Thoracic aorta (tissue), 2 donors: ENCODE measurements around the gene NACC1. TPM values are rescaled to one million over a fixed set of nuclear protein-coding genes. Genes with fewer than 3 reads are reported as not detected.

Experiments used
- ATAC-seq: fragments of 150-250 bp; one replicate; pipeline ENCODE4 v1.8.0; 2017; ENCODE audit warnings: low read depth; ENCODE audit not compliant: insufficient number of reproducible peaks, low FRiP score
- DNase-seq: peaks from one replicate; pipeline ENCODE4 v3.0.0-alpha.2; 2020; ENCODE audit warnings: low spot score
- H3K27ac ChIP-seq, 2 donors: fragments of 200-600 bp; sonication (generic); 1 replicate in 1 of 2; 2 replicates in 1 of 2; pipeline ENCODE4 v1.5.1; 2016; ENCODE audit warnings: mild to moderate bottlenecking in 2 of 2, moderate library complexity in 2 of 2
- H3K27me3 ChIP-seq: fragments of 200-600 bp; sonication (generic); replicated peaks from 2 replicates; pipeline ENCODE4 v1.6.0; 2016; ENCODE audit warnings: mild to moderate bottlenecking; ENCODE audit not compliant: insufficient read depth
- H3K36me3 ChIP-seq: fragments of 200-600 bp; sonication (generic); one replicate; pipeline ENCODE4 v1.5.1; 2016
- H3K4me1 ChIP-seq, 2 donors: fragments of 200-600 bp; sonication (generic); 1 replicate in 1 of 2; 2 replicates in 1 of 2; pipeline versions ENCODE4 v1.5.1 to v1.6.0; 2016; ENCODE audit warnings: low read depth in 2 of 2, mild to moderate bottlenecking in 1 of 2; ENCODE audit not compliant: control insufficient read depth in 1 of 2
- H3K4me3 ChIP-seq: fragments of 200-600 bp; sonication (generic); 2 replicates; pipeline ENCODE4 v1.5.1; 2016; ENCODE audit warnings: mild to moderate bottlenecking
- H3K9me3 ChIP-seq: fragments of 200-600 bp; sonication (generic); 2 replicates; pipeline ENCODE4 v1.5.1; 2016
- total RNA-seq, 2 donors: library from RNA; depleted of rRNA; stranded (reverse); fragments of >200 nt; gene quantifications; one replicate each; pipeline versions ENCODE4 v1.1.0 to v1.2.3, GENCODE V29; 2016
- TF ChIP-seq, protein P1 (sequence below): fragments of 200-600 bp; sonication (generic); IDR thresholded peaks from one replicate; pipeline ENCODE4 v1.5.1; 2019; ENCODE audit warnings: antibody characterized with exemption

NACC1 gene
- total RNA-seq, 2 donors from 2014 or later: 27.2 to 28.8 TPM

DNA sequence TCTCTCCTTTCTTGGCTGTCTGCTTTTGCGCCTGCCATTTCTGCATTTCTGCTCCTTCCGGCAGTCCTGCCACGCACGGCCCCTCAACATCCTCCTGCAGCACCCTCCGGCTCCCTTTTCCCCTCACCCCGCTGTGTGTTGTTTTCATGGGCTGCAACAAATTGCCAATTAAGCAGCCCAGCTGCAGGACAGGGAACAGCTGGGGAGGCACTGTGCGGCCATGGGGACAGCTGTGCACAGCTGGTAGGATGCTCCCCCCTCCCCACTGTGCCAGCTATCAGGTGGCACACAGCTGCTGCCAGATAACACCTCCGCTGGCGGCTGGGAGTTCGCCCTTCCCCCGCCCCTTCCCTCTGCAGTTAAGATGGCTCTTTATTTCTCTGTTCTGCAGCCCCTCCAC is 40.8 kb upstream of the NACC1 start:
- TF ChIP-seq, protein P1, sequence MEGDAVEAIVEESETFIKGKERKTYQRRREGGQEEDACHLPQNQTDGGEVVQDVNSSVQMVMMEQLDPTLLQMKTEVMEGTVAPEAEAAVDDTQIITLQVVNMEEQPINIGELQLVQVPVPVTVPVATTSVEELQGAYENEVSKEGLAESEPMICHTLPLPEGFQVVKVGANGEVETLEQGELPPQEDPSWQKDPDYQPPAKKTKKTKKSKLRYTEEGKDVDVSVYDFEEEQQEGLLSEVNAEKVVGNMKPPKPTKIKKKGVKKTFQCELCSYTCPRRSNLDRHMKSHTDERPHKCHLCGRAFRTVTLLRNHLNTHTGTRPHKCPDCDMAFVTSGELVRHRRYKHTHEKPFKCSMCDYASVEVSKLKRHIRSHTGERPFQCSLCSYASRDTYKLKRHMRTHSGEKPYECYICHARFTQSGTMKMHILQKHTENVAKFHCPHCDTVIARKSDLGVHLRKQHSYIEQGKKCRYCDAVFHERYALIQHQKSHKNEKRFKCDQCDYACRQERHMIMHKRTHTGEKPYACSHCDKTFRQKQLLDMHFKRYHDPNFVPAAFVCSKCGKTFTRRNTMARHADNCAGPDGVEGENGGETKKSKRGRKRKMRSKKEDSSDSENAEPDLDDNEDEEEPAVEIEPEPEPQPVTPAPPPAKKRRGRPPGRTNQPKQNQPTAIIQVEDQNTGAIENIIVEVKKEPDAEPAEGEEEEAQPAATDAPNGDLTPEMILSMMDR: no peak
- no peak overlapping the region for H3K4me3 ChIP-seq
- peak overlapping the region; percentile 88 to 90 for H3K27ac ChIP-seq
- H3K27me3 ChIP-seq: no peaks in the 10 kb centered on the region
- DNase-seq (no peak), ATAC-seq (no peak)
- H3K4me1 ChIP-seq: peaks cover 41 to 87% of the 10 kb centered on the region in 2 donors
- peaks cover 36% of the 10 kb centered on the region for H3K36me3 ChIP-seq
- no peaks in the 10 kb centered on the region for H3K9me3 ChIP-seq

DNA sequence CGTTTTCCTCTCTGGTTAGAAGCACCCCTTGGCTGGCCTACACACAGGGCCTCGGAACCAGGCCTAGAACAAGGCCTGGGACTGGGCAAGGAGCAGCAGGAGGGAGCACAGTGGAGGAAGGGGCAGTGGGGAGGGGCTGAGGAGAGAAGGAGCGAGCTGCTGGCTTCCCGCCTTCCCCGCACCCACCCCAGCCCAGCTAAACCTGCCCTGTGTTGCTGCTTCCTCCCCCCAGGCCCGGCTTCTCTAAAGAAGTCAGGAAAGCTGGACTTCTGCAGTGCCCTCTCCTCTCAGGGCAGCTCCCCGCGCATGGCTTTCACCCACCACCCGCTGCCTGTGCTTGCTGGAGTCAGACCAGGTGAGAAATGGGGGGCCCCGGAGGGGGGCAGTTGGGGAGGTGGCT is 39.7 kb upstream of the NACC1 start:
- ATAC-seq (no peak), DNase-seq (no peak)
- Histone ChIP-seq H3K27ac (peak overlapping the region; percentile 88 to 90), H3K9me3 (no peaks in the 10 kb centered on the region), H3K27me3 (no peaks in the 10 kb centered on the region), H3K4me1 (peaks cover 41 to 90% of the 10 kb centered on the region in 2 donors), H3K36me3 (peaks cover 36% of the 10 kb centered on the region), H3K4me3 (no peak overlapping the region)
- TF ChIP-seq, protein P1: no peak

DNA sequence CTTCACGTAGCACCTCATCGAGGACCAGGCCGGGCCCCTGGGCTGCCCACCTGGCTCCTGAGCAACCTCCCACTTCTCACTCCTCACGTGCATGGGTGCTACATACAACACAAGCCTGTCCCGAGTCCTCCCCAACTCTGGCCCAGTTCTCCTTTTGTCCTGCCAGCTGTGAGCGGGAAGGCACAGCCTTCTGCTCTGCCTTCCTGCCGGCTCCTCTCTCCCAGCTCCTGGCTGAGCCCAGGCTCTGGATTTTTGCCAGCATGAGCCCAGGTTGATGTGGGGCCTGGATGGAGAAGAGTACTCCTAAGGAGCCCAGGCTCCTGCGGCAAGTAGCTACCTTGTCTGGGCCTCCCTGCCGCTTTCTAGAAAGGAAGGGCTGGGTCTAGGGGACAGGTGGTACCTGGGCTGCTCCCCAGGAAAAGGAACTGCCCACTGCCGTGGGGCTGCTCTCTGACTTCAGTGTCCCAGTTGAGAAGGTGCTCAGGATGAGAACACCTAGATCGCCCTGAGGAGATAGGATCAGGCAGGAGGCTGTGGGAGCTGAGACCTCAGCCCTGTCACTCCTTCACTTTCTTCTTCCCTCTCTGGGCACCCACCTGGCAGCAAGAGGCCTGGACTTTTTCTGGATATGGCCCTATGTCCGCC is 39.0 kb upstream of the NACC1 start:
- DNase-seq (no peak), ATAC-seq (no peak)
- Histone ChIP-seq H3K9me3 (no peaks in the 10 kb centered on the region), H3K27me3 (no peaks in the 10 kb centered on the region), H3K36me3 (peaks cover 35% of the 10 kb centered on the region), H3K4me3 (peak overlapping the region; percentile 26), H3K4me1 (peaks cover 41 to 86% of the 10 kb centered on the region in 2 donors), H3K27ac (peak overlapping the region; percentile 88 to 90)
- TF ChIP-seq, protein P1: no peak

DNA sequence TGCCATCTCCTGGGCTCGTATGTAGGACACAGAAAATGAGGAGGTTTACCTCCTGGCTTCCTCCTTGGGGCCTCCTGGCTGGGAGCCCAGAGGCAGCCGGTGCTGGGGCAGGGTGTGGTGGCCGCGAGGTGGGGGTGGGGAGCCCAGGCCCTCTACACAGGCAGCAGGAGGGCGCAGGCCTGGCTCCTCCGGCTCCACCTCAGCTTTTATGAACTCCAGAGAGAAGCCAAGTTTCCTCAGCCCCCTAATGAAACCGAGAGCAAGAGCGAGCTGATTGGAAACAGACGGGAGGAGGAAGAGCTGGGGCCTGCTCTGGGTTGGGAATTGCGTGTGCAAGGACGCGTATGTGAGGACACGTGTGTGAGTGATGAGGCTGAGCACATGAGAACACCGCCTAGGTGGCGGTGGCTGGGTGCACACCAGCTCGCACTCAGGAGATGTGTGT is 38.5 kb upstream of the NACC1 start:
- peaks cover 38% of the 10 kb centered on the region for H3K36me3 ChIP-seq
- TF ChIP-seq, protein P1: no peak
- H3K9me3 ChIP-seq: no peaks in the 10 kb centered on the region
- DNase-seq: no peak
- H3K27me3 ChIP-seq: no peaks in the 10 kb centered on the region
- ATAC-seq: no peak
- peaks cover 41 to 81% of the 10 kb centered on the region in 2 donors for H3K4me1 ChIP-seq
- peak overlapping the region; percentile 88 to 90 for H3K27ac ChIP-seq
- peak overlapping the region; percentile 26 for H3K4me3 ChIP-seq

DNA sequence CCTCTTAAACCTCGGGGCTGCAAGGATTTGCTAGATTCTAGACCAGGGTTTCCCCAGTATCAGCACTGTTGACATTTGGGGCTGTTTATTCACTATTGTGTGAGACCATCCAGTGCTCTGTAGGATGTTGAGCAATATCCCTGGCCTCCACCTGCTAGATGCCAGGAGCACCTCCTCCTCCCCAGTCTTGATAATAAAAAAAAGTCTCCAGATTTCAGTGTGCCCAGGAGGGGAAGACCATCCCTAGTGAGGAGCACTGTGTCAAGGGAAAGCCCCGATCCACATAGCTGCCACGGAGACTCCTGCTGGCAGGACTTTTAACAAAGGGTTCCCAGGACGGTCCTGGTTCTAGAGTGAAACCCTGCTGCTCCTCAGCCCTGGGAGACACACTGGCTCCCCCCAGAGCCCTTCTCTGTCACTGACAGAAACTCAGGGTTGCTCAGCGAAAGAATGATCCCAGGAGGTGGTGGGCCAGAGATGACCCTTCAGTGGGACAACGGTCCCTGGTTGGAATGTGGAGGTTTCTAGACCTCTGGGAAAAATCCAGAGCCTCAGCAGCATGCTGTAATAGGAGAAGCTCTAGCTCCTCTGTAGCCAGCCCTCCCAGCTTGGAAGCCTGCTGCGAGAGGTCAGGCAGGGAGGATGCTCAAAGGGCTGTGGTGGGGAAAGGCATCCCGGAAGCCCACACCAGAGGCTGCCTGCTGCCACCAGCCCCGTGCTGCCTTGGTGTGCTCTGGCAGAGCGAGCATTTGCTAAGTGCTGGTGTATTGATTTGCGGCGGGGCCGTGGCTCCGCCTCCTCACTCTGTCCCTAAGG is 35.7 kb upstream of the NACC1 start:
- peaks cover 28% of the 10 kb centered on the region for H3K36me3 ChIP-seq
- no peaks in the 10 kb centered on the region for H3K9me3 ChIP-seq
- DNase-seq: no peak
- H3K4me1 ChIP-seq: peaks cover 39 to 79% of the 10 kb centered on the region in 2 donors
- ATAC-seq: no peak
- no peak overlapping the region for H3K4me3 ChIP-seq
- H3K27ac ChIP-seq: peak overlapping the region; percentile 77 to 78
- TF ChIP-seq, protein P1: peak; percentile 22
- no peaks in the 10 kb centered on the region for H3K27me3 ChIP-seq
